CD1c-positive myeloid dendritic cell (primary cell): Measurements from ENCODE around the gene SCYL2.
"Not testable (repeated sequence)": the region's sequence is repeated elsewhere in the genome, so short reads cannot be mapped to it uniquely, and the experiment has no call there.

Source experiments
- DNase-seq: peaks from one replicate; pipeline ENCODE4 v3.0.0-alpha.2; 2016; ENCODE audit errors: extremely low spot score

The SCYL2 gene

GRCh38 chr12:100324498-100324897 is 57.5 kb downstream of the SCYL2 start:
- DNase-seq: no peak

GRCh38 chr12:100326208-100326607 is 59.2 kb downstream of the SCYL2 start:
- DNase-seq: no peak

- DNase-seq: no peak
These were observed 62.8 kb downstream of the SCYL2 start for GRCh38 chr12:100329800-100330199.

GRCh38 chr12:100331871-100332270 is 64.9 kb downstream of the SCYL2 start:
- DNase-seq: no peak

- no peak for DNase-seq
These were observed 65.9 kb downstream of the SCYL2 start for GRCh38 chr12:100332852-100333251.

GRCh38 chr12:100337299-100337698 is 70.3 kb downstream of the SCYL2 start:
- no peak for DNase-seq

GRCh38 chr12:100337727-100338126 is 70.8 kb downstream of the SCYL2 start:
- no peak for DNase-seq

- DNase-seq: no peak
These were observed 72.1 kb downstream of the SCYL2 start for GRCh38 chr12:100339071-100339470.

GRCh38 chr12:100342897-100343296 is 75.9 kb downstream of the SCYL2 start:
- not testable (repeated sequence) for DNase-seq

GRCh38 chr12:100344351-100344750 is 77.4 kb downstream of the SCYL2 start:
- not testable (repeated sequence) for DNase-seq

- DNase-seq: no peak
These were observed 78.2 kb downstream of the SCYL2 start for GRCh38 chr12:100345020-100345767.

GRCh38 chr12:100346660-100347059 is 79.7 kb downstream of the SCYL2 start:
- DNase-seq: no peak

GRCh38 chr12:100348657-100349454 is 81.9 kb downstream of the SCYL2 start:
- peak; percentile 4 for DNase-seq

GRCh38 chr12:100356644-100357223 is 89.8 kb downstream of the SCYL2 start, which contains the start of gene SLC17A8:
Gene SLC17A8, plus strand, starts transcription at chr12:100357074. Its CDS starts 318 bp downstream, at chr12:100357392.
- no peak for DNase-seq

- DNase-seq: no peak
These were observed 92.3 kb downstream of the SCYL2 start for GRCh38 chr12:100359248-100359647.

- no peak for DNase-seq
These were observed 92.8 kb downstream of the SCYL2 start for GRCh38 chr12:100359822-100360221.

- no peak for DNase-seq
These were observed 93.5 kb downstream of the SCYL2 start for GRCh38 chr12:100360450-100360849.

GRCh38 chr12:100364324-100364723 is 97.3 kb downstream of the SCYL2 start:
- DNase-seq: no peak

GRCh38 chr12:100365411-100365810 is 98.4 kb downstream of the SCYL2 start:
- no peak for DNase-seq

- no peak for DNase-seq
These were observed 101.1 kb downstream of the SCYL2 start for GRCh38 chr12:100368066-100368465.

GRCh38 chr12:100371146-100371545 is 104.2 kb downstream of the SCYL2 start:
- DNase-seq: no peak

- DNase-seq: no peak
These were observed 106.1 kb downstream of the SCYL2 start for GRCh38 chr12:100372853-100373640.
